ENCODE data around the gene PLD1.
"Not testable (repeated sequence)": the region's sequence is repeated elsewhere in the genome, so short reads cannot be mapped to it uniquely, and the experiment has no call there.

The PLD1 gene

DNA sequence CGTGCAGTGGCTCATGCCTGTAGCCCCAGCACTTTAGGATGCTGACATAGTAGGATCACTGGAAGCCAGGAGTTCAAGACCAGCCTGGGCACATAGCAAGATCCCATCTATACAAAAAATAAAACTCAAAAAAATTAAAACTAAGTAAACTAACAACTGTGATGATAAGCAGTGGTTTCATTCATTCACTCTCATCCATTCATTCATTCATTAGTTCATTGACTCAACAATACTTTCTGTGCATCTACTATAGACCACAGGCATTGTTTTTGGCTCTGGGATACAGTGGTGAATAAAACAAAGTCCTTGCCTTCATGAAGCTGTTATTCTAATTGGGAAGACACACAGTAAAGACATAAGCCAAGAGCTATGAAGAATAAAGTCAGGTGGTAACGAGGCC is 25.3 kb upstream of the PLD1 start:
- DNase-seq = no peak

DNA sequence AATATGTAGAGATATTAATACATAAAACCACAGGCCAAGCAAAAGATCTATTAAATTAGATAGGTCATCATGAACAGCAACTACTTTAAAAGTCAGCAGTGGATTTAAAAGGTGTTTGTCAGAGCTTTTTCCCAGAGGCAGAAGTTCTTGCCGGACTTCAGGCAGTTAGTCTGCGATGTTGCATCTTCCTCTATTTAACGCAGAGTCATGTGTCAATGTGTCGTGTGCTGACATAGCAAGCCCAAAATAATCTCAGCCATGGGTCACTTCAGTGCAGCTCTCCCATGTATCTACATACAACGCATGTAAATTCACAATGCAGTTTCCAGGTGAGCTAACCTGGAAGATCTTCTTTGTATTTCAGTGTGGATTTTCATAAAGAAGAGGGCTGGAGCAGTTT is 24.8 kb upstream of the PLD1 start:
- no peak for DNase-seq

DNA sequence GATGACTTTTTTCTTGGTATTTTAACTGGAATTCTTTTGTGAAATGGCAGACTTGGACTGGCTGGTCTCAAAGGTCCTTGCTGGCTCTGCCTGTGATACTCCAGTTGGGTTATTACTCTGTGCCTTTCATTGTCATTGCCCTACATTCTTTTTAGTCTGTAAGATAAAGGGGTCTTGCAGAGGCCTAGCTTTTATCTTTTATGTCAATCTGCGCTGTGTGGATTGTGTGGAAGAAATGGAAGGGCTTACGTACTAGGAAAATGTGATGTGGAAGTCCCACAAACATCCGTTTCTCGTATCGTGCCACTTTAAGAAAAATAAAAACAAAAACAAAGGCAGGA is 24.1 kb upstream of the PLD1 start:
- no peak for DNase-seq

- DNase-seq = no peak
Measured at GRCh38 chr3:171833789-171834460, 23.6 kb upstream of the PLD1 start.

DNA sequence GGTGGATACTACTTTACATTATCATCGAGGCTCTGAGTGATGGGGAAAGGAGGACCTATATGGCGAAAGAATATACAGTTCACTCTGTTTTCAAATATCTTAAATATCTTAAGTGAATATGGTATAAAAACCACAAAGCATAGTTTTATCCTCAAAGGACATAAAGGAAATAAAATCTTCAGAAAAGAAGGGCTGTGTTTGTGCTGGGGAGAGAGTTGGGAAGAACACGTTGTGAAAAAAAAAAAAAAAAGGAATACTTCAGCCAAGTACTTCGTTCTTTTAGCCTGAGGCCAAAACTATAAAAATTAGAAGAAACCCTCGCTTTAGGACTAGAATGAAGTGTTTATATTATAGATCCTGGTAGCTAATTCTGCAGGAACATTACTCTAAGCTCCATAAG is 22.7 kb upstream of the PLD1 start:
- DNase-seq = no peak

GRCh38 chr3:171831936-171832335 is 21.7 kb upstream of the PLD1 start:
- DNase-seq = no peak

- DNase-seq = no peak
Measured at GRCh38 chr3:171830518-171830875, 20.2 kb upstream of the PLD1 start.

DNA sequence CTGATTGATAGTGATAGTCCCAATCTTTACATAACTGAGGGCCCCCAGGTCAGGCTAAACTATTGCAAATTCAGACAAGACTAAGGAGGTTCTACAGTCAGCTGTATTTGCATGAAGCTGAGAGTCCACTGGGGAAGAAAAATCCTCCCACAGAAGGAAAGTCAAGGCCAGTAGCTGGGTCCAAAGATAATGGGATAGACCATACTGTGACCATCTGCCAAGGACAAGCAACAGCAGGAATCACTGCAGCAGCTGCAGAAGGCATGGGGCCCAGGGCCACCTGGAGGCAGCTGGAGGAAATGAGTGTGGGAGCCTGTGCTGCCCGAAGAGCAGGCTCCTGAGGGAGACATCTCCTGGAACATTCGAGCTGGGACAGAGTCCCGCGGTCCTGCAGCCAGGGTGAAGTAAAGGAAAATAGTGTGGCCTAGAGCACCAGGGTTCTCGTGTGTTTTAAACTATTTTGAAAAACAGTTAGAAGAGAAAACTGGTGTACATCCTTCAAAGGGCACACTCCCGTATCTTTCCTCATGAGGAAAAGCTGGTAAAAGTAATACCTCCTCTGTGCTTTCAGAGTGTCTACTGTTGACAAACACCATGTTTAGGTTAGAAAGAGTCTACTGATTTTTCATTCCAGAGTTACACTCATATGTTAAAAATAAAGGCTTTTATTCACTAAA is 19.7 kb upstream of the PLD1 start:
- no peak for DNase-seq

DNA sequence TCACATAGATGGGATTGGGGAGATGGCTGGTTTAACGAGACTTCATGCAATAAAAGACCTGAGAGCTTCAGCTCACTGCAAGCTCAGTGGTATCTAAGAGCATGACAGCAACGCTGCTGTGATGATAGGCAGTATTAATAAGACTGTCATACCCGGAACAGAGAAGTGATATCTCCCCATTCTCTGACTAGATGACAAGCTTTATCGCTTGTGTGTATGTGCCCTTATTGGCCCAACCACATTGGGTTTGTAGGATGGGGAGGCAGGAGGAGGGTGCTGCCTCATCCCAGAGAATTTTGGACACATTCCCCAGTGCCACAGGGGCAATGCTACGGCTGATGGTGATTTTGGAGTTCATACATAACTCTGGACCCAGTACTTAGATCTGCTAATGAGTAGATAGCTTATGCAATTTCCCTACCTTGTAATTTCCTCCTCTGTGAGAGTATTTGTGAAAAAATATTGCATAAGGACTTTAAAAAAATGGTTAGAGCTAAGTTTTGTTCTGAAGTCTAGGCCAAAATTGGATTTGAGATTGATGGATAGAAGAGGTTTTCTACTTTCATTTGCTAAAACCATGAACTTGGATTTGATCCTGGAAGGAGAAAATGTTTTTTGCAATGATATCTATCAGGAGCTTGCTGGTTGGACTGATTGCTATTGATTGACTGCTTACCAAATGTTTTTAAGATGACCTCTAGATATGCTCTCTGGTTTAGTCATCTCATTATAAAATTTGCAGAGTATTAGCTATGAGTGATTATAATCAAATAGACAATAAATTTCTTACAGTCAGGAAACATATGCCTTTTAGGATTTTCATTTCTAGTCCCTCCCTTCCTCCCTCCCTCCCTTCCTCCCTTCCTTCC is 18.9 kb upstream of the PLD1 start:
- DNase-seq = no peak

- no peak for DNase-seq
Measured at GRCh38 chr3:171827836-171828458, 17.7 kb upstream of the PLD1 start.

- no peak for DNase-seq
Measured at GRCh38 chr3:171827385-171827784, 17.1 kb upstream of the PLD1 start.

DNA sequence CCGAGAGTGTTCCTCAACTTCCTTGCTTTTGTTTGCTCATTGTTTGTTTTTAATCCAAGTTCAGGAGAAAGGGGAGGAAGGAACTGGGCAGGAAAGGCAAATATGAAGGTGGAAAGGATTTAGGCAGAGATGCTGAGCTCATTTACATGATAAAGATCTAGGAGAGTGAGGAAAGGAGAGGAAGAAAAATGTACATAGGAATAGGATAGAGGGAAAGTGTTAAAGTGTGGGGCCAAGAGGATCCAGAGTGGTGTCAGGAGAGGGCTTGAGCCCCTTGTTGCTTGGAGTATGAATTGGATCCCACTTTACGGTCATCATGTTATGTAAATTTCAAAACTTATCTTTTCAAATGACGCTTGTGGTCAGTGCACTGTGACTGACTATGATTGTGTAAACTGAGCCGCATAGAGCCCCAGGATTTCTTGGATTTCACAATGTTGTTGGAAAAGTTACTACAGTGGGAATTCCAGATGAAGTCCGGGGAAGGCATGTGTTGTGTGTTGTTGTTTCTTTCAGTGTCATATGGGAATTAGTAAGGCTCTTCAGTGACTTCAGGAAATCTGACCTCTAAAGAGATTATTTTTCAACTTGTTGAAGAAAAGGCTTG is 15.0 kb upstream of the PLD1 start:
- DNase-seq = no peak

GRCh38 chr3:171824824-171825221 is 14.5 kb upstream of the PLD1 start:
- no peak for DNase-seq

- no peak for DNase-seq
Measured at GRCh38 chr3:171824116-171824515, 13.8 kb upstream of the PLD1 start.

- no peak for DNase-seq
Measured at GRCh38 chr3:171822431-171823106, 12.3 kb upstream of the PLD1 start.

DNA sequence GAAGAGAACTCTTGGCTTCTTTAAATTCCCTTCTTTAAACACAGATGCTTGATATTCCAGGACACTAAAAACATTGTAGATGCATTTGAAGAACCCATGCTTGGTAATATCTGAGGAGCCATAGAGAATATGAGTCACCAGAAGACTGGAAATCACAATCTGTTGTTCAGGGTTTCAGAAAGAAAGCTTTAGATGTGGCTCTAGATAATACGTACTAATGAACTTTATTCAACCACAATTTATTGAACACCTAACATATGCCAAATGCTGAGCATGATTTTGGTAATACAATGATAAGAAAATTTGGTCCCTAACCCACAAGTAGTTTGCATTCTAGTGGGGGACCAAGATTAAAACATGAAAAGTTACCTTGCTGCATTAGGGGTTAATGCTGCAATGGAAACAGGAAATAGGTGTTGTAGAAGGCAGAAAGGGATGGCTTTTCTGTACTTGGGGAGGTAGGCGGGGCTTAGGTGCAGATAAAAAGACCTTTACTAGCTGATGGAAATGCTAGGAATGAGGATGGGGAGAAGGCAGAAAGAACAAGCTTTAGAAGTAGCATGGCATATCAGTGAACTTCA is 11.6 kb upstream of the PLD1 start:
- DNase-seq = no peak

DNA sequence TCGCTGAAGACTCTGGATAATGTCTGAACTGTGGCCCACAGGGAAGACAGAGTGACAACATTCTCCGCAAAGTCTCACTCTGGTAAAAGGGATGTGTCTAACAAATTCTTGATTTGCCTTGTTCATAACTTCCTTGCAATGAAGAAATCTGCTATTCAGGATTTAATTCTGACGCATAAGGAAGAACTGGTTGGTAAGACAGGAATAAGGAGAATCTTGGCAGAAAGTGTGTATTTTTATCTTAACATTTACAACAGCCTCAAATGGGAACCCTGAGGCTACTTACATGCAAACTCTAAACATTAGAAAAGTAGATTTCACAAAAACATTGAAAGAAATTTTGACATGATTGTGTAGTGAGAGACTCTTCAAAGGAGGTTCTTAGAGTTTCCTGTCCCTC is 10.8 kb upstream of the PLD1 start:
- DNase-seq = no peak

GRCh38 chr3:171817074-171817800 is 7.0 kb upstream of the PLD1 start:
- DNase-seq = no peak

GRCh38 chr3:171815973-171816595 is 5.8 kb upstream of the PLD1 start:
- no peak for DNase-seq

DNA sequence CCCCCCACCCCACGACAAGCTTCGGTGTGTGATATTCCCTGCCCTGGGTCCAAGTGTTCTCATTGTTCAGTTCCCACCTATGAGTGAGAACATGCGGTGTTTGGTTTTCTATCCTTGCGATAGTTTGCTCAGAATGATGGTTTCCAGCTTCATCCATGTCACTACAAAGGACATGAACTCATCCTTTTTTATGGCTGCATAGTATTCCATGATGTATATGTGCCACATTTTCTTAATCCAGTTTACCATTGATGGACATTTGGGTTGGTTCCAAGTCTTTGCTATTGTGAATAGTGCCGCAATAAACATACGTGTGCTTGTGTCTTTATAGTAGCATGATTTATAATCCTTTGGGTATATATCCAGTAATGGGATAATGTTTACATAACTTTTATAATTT is 4.4 kb upstream of the PLD1 start:
- not testable (repeated sequence) for DNase-seq

DNA sequence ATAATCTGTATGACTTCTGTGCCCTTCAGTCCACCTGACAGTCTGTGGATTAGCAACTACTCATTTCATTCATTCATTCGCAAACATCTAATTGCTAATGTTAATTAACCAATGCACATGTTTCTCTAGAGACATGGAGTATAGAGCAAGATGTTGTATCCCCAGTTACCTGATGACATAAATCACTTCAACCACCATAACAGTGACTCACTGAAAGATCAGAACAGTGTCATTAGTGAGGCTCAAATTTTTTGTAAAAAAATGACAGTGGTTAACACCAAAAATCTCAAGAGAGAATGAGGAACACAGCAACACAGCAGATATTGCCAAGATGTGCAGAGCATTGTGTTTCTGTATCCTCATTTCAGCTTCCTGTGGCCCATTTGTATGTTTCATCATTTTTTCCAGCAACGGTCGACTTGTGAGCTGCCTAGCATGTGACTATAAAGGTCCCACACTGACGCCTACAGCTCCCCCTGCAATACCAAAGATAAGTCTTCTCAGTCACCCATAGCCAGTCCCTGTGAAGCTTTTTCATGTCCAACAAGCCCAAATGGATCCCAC is 3.7 kb upstream of the PLD1 start:
- DNase-seq = no peak

Measured in cortex of kidney (tissue), 1 donor.